ENCODE measurements around the gene AFF3.

AFF3 gene

DNA sequence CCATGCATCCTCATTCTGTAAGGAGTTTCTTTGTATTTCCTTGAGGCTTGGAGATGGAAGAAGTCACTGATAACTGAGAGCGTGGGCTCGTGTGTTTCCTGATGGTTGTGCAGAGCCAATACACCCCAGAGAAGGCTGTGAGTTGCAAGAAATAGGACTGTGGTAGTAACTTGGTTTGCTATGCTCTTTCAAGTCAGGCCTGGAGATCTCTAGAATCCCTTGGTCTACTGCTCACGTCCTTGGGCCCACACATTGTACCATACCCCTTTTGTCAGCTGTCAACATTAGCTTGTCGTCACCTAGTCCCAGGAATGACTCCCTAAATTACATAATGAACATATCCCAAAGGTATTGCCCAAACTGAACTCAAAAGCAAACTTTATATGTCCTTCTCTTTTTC lies 414.2 kb downstream of the AFF3 start:
- DNase-seq = no peak

DNA sequence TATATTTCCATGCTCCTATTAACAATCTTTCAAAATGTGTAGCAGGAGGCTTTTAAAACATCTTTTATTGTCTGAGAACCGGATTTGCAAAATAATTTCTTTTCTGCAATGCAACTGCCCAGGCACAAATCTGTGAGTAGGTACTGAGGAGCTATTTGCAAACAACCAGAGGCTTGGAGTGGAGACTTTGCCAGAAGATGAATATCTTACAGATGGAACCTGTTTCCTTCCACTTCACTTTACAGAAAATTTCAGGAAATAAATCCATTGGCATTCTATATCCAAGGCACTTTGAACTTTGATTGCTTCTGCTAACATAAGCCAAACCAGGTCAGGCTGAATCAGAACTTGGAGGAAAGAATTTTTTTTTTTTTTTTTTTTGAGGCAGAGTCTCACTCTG lies 415.2 kb downstream of the AFF3 start:
- DNase-seq = no peak

DNA sequence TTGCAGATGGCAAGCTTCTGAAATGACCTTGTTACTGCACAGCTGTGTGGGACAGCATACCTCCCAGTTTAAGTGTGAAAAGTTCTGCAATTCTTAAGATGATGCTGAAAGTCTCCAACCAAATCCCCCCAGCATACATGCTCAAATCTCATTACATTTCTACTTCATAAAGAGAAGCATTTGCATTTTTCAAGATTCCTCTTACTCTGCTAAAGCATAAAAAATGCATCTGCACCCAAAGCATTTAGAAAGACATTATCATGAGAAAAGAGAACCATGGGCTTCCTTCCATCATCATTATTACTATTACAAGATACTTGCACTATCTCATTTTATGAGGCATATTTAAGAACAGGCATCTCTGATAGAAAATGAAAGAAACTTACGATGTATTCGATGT lies 415.7 kb downstream of the AFF3 start:
- DNase-seq = no peak

DNA sequence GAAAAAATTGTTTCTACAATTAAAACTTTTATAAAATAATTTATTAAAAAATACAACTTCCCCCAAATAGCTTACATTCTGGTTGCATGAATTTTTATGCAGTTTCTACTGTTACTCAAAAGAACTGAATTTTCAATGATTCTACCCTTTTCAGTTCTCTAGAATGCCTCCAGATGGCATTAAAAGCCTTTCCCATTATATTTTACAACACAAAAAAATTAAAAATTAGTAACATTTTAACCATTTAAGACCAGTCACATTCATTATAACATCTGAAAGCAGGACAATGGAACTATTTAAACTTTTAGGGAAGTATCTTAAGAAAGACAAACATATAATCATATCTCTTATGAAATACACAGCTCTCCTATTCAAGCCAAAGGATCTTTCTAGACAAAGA lies 416.6 kb downstream of the AFF3 start:
- no peak for DNase-seq

DNA sequence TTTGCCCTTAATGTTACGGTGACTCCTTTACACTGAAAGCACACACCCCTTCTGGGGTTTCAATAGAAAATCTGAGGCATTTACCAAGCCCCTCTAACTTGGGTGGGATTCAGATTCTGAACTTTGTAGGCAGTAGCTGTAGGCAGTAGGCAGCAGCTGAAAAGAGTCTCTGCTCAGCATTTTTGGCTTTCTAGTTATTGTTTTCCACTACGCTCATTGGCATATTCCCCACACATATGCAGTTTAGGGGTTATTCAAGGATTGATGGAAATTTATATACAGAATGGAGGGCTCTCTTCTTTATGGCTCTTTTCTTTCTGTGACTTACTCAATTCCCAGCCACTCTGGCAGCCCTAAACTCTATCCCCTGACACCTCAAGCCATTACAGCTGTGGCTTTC lies 419.9 kb downstream of the AFF3 start:
- no peak for DNase-seq

DNA sequence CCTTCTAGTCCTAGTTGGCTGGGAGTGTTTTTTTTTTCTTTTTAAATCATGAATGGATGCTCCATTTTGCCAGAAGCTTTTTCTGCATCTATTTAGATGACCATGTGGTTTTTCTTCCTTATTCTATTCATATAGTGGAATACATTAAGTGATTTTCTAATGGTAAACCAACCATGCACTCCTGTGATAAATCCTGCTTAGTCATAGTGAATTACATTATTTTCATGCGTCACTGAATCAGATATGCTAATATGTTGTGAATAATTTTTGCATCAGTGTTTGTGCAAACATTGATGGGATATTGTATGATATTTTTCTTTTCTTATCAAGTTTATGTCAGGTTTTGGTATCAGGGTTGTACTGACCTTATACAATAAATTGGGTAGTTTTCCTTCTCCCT lies 423.3 kb downstream of the AFF3 start:
- DNase-seq = no peak

DNA sequence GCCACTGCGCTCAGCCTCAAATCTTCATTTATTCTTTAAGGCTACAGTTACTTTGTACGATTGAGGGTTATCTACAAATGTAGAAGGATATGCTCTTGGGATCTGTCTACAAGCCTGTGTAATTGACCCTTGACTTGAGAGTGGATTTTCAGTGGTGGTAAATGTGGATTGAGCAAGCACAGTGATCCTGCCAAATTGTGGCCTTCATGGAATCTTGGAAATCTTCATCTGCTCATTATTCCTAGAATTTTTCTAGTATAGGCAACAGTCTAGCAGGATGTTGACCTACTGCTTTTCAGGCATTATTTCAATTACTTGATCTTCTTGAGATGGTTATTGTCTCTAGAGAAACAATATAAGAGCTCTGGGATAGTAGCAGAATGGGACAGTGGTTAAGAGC lies 426.4 kb downstream of the AFF3 start:
- DNase-seq = no peak

DNA sequence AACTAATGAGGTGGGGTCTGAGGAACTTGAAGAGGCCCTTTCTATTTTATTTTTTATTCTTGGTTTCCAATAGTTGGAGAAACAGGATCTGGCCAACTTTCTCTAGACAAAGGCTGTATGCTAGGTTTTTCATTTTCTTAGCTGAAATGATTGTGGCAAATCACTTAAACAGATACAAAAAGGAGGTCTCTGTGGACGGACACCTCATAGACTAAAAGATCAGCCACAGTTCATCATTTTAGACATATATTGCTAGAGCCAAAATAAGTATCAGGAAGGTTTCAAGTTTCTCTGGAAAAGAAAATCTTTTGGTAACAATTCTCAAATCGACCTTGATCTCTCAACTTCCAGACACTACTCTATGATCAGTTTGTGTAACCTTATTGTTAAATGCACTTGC lies 428.0 kb downstream of the AFF3 start:
- no peak for DNase-seq

DNA sequence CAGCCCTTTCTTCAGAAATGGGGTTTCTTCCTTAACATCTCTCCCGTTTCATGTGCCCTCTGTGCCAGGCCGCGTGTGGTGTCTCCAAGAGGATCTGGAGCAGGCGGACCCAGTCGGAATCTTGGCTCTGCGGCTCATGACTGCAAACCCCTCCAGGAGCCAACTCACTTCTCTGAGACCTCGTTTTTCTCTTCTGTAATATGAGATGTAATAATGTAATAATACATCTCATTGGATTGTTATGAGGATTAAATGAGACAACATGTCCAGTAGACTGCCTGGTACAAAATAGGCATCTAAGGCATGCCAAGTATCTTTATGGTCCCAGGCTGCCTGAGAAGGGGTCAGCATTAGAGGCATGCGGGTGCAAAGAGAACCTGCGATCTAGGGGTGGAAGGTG lies 431.2 kb downstream of the AFF3 start:
- DNase-seq = no peak

DNA sequence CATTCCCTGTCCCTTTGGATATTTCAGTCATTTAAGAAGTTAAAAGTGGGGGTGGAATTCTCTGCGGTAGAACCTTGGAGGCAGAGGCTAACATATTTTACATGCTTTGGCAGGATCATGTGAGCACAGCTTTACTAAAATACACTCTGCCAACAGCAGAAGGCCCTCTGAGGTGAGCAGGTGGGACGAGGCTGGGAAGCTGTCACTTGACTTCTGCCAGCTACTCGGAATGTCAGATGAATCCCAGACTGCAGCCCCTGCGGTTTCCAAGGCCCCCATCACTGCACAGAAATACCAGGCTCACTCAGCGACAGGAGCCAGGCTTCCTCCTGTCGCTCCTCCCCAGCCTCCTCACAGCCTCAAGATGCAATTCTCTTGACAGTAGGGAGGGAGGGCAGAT lies 431.7 kb downstream of the AFF3 start:
- DNase-seq = no peak

DNA sequence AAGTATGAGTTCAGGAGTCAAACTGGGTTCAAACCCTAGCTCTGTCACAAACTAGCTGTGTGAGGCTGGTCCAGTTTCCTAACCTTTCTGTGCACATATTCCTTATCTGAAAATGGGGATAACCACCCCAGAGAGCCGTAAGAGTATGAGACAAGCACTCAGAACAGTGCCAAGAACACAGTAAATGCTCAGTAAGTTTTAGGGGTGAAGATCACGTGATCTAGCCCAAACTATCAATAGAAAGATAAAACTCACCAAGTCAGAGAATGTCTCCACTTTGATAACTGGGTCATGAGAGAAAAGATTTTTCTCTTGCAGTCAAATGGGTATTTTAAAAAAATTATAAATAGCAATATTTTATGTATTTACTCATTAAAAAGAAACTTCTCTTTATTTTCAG lies 433.2 kb downstream of the AFF3 start:
- DNase-seq = no peak

DNA sequence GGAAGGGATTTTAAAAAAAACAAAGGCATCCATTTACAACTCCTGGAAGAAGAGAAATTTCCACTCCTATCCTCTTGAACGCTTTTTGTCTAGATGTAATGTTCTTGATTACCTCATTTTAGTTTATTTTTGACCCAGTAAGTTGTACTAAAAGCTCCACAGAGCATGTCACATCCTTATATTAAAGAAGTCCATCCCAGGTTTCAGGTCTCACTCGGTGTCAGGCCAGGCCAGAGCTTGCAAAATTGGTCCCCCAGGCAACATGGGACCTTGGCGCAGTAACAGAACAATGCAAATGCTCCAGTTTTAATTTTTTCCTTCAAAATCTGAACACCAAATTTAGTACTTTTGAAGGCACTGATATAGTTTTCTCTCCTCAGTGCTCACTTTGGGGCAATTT lies 434.2 kb downstream of the AFF3 start:
- DNase-seq = no peak

DNA sequence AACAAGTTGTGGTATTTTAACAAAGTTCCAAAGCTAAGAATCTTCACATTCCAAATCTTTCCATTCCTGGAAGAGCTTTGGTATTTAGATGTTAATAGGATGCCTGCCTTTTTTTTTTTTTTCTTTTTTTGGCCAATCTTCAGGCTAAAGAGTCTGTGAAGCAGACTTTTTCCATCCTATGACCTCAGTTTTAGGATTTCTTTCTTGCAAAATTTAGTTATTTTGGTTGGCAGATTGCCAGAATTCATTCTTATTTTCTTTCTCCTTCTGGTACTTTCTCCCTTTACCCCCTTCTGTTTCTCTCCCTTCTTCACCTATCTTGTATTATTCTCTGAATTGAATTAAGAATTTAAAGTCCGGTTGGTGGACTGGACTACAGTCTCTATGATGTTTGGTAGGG lies 434.8 kb downstream of the AFF3 start:
- DNase-seq = no peak

DNA sequence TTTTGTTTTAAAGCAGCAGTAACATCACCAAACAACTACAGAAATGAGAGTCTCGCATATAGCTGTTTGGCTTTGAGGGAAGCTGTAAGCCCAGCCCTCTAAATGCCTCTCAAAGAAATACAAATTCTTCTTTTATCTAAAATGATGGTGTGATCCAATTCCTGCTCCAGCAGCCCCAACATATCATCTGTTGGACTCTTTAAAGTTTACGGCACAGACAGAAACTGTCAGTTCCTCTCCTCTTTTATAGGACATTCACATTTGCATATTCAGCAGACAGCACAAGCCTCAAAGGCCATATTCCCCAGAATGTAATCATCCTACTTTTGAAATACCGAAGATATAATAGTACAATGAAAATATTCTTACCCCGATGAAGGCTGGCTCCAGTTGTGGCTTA lies 435.7 kb downstream of the AFF3 start:
- no peak for DNase-seq

DNA sequence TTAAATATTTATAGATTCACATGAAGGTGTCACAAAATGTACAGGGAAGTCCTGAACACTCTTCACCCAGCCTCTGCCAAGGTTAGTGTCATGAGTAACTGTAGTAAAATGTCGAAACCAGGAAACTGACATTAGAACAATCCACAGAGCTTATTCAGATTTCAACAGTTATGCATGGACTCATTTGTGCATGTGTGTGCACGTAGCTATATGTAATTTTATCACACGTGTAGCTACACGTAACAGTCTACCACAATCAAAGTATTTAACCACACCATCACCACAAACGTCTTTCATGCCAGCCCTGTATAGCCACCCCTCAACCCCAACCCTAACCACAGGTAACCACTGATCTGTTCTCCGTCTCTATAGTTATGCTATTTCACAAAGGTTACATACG lies 440.9 kb downstream of the AFF3 start:
- no peak for DNase-seq

DNA sequence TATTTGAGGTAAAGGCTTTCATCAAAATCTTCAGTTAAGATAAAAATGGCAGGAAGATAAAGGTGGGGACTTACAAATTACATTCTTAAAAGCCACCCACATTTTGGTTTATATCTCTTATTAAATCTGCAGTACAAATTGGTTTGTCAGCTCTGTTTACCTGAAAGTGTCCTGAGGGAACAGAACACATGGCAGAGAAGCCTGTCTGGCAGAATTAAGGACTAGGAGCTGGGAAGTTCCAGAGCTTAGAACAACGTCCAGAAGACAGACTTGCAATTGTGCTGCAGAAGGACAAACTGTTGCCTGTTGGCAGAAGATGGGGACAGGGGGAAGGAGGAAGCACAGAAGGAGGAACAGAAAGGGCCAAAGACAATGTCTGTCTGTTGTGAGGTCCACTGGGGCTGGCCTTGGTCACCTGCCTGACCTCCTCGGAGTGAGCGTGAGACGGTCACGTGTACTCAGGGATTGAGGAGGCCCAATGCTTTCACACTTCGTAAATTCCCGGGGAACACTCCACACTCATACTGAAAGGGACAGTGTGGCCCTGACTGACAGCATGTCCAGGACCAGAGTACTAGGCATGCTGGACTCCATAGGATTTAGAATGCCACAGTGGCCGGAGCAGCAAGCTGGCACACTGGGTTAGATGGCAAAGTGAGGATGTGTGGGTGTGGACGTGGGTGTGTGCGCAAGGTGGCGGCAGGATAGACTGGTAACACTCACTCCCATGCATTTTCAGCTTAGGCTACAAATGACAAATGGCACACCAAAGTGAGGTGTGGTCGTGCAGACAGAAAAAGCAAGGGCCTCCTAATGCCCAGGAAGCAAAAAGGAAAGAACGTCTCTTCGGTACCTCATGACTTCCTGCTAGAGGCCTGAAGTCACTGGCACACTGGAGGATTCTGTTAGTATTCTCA lies 441.6 kb downstream of the AFF3 start:
- no peak for DNase-seq

DNA sequence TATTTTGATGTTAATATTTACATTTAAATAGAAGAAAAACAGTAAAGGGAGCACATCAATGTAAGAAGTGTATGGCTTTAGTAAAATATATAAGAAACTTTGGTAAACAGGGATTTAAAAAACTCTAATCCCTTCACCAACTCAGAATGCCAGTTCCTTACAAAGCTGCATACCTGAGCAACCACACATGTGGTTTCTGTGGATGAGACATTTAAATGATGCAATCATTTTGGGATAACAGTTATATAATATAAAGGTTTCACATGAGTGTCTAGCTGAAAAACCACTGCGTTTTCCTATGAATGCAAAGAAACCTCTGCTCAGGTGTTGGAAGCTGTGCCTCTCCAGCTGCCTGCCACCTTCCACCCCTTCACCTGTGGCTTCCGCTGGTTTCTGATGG lies 443.5 kb downstream of the AFF3 start:
- DNase-seq = no peak

DNA sequence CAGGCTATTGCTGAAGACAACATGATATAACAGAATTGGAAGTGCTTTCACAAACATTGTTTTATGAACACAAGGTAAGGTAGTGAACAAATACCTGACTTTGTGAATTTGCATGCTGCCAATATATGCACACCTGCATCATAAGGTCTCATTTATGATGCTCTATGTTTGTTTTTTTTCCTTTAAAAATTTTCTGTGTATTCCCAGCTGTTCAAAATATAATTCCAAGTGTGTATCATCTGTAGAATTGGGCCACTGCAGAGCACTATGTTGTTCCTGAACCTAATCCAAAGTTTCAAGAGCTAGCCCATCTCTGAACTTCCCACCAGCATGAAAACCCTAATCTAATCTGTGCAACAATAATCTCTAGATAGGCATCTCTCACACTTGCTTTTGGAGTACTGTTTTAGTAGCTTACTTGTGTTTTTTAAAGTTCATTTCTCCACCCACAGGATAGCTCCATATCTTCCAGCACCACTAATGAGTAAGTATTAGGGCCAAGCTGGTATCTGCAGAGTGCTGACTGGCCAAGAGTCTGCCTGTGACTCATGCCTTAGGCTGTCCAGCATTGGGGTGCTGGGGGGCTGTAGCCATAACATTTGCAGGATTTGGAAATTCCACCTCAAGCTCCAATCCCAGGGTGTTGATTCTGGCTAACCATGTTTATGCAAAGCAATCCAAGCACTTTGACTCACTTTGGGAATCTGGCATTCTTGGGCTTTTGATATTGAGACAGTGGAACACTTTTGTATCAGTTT lies 444.4 kb downstream of the AFF3 start:
- no peak for DNase-seq

DNA sequence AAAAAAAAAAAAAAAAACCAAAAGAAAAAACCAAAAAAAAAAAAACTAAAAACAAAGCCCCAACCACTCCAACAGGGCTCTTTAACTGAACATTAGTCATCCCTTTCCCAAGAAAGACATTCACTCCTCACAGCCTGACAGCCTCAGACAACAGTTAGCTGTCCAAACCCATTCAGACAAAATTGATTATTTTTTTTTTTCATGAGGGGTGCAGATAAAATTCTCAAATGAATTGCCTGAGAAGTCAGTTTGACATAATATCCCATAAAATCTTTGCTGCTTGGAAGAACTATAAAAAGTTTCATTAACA lies 446.5 kb downstream of the AFF3 start:
- no peak for DNase-seq

DNA sequence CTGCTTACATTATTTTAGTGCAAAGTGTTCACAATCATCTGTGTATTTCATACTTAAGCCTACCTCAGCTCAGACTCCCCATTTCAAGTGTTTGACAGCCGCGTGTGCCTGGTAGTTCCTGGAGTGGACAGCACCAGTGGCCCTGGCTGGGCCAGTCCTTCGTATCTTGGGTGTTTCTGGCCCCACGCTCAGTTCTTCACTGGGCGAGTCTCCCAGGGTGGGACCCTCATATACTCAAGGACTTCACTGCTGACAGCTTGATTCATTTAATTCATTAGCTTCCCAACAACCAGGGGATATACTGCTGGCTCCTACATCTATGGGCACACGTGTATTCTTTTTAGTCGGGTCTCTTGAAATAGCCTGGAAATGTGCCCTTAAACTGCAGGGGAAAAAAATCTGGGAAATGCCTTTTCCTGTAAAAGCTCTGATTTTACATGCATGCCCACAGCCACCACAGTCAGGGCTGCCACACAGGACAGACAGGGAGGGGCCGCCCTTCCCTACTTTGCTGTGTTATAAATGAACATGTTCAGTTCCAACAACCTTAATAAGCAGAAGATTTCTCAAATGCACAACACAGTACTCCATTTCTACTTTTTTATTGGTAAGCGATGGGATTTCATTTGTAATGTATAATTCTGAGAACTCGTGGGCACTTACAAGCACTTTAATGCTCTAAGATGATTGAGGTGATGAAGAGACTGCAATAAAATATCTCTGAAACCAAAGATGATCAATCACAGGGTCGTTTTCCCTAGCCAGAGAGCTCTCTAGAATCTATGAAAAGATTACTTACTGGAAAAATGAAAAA lies 447.1 kb downstream of the AFF3 start:
- DNase-seq = no peak

DNA sequence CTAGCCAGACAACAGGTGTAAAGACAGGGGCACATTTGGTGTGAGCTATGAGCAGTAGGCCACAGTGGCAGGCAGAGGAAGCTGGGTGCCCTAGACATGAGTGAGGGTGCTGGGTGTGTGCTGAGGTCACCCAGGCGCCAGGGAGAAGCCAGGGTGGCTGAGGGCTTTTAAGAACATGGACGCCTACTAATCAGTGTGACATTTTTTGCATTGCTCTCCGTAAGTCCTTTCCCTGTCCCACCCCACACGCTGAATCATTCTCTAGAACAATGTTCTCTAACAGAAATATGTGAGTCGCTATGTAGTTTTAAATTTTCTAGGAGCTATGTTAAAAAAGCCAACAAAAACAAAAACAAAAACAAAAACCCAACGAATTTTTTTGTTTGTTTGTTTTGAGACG lies 448.1 kb downstream of the AFF3 start:
- DNase-seq = no peak

DNA sequence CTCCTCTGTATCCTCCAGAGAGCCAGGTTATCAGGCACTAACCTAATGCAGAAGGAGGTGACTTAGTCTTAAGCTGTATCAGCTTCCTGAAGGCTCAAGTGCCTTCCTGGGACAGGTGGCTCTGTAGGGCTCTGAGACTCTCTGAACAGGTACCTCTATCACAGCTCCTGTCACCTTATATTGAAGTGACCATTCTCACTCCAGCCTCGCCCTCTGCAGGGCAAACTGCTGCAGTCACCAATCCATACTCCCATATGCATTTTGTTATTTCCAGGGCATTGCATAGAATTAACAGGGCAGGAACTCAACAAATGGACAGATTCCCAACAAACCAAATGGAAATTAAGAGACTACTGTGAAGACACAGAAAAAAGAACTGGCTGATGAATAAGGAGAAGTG lies 449.6 kb downstream of the AFF3 start:
- no peak for DNase-seq

DNA sequence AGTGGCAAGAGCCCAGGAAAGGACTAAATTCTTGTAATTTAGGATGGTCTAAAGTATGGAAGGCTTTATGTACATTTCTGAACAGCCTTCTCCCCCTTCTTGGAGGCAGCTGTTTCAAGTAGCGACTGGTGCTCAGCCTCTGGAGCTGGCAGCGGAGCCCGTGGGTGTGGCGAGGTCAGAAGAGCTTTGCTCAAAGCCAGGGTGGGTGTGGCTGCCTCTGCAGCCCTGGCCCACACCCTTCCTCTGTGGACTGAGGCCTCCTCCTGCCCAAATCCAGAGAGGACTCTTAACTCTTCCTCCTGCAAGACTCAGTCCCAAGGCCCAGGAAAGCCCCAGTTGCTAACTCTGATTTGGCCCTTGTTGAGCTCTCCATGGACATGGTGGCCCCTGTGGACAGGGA lies 450.5 kb downstream of the AFF3 start:
- no peak for DNase-seq
